ENCODE results near the gene CPNE4.

DNA sequence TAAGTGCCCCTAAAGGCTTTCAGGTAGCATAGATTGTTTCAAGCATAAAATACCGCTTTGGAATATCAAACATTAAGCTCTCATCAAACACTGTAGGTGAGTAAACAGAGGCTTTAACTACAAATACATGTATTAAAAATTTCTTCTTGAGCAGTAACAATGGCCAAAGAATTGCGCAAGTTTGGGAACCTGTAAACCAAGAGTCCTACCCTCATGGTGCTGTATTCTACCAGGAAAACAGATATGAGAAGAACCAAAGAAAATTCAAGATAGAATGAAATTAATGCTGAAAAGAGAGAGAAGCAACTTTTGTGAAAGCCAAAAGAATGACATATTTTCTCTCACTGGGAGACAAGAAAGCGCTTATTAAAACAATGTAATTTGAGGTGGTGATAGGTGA is 45.5 kb downstream of the CPNE4 start:
- TF ChIP-seq, protein P1, sequence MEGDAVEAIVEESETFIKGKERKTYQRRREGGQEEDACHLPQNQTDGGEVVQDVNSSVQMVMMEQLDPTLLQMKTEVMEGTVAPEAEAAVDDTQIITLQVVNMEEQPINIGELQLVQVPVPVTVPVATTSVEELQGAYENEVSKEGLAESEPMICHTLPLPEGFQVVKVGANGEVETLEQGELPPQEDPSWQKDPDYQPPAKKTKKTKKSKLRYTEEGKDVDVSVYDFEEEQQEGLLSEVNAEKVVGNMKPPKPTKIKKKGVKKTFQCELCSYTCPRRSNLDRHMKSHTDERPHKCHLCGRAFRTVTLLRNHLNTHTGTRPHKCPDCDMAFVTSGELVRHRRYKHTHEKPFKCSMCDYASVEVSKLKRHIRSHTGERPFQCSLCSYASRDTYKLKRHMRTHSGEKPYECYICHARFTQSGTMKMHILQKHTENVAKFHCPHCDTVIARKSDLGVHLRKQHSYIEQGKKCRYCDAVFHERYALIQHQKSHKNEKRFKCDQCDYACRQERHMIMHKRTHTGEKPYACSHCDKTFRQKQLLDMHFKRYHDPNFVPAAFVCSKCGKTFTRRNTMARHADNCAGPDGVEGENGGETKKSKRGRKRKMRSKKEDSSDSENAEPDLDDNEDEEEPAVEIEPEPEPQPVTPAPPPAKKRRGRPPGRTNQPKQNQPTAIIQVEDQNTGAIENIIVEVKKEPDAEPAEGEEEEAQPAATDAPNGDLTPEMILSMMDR (IDR thresholded peaks at IDR 0.05): no peak
- TF ChIP-seq POLR2AphosphoS5 (IDR thresholded peaks at IDR 0.05): no peak
